GM10266 (cell line): ENCODE measurements around the gene CTXN3.

Experiments used
- DNase-seq: peaks from one replicate; pipeline ENCODE4 v3.0.0; 2012; ENCODE audit errors: extremely low spot score
- TF ChIP-seq, protein P1 (sequence below): IDR thresholded peaks from 2 replicates; pipeline ENCODE4 v1.5.1; 2012; ENCODE audit warnings: mild to moderate bottlenecking, low read depth; ENCODE audit not compliant: control insufficient read depth, insufficient read depth; ENCODE audit errors: missing control alignments

The CTXN3 gene

DNA sequence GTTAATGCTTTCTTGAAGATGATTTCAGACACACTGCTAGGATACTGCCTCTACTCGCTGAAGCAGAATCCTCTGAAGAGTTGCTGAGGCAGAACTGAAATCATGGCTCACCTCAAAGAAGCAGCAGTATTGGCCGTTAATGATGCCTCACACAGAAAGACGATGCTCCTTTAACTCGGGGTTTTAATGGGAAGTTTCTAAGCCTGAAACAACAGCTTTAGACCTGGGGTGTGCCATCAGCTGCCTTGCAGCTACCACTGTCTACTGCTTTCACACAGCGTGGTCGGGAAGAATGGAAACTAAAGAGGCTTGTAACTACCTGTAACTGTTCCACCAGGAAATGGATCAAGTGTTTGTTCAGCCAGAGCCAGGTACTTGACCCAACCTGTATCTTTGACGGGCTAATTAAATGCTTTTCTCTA, at the start of gene CTXN3:
Gene CTXN3 (plus strand): TSS at position 65 of the 422 bp plus-strand sequence. CDS start 8,440 bp downstream, outside the sequence.
- DNase-seq: no peak
- TF ChIP-seq, protein P1, sequence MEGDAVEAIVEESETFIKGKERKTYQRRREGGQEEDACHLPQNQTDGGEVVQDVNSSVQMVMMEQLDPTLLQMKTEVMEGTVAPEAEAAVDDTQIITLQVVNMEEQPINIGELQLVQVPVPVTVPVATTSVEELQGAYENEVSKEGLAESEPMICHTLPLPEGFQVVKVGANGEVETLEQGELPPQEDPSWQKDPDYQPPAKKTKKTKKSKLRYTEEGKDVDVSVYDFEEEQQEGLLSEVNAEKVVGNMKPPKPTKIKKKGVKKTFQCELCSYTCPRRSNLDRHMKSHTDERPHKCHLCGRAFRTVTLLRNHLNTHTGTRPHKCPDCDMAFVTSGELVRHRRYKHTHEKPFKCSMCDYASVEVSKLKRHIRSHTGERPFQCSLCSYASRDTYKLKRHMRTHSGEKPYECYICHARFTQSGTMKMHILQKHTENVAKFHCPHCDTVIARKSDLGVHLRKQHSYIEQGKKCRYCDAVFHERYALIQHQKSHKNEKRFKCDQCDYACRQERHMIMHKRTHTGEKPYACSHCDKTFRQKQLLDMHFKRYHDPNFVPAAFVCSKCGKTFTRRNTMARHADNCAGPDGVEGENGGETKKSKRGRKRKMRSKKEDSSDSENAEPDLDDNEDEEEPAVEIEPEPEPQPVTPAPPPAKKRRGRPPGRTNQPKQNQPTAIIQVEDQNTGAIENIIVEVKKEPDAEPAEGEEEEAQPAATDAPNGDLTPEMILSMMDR: no peak

DNA sequence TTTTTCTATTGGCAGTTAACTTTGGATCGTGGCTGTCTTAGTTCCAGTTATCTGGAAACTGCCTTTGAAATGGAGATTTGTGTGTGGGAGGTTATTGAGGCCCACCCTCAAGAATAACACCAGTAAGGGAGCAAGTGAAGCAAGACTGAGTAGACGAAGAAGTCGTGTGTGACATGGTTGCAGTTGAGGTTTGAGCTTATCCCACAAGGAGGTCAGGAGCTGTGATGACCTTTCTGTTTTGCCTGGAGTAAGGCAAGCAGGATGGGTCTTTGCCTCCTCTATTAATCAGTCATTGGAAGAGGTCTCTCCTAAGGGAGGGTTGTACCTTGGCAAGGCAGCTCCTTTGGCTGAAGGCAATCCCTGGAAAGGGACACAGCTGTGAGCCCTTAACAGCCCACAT, 49.6 kb upstream of the CTXN3 start:
- no peak for DNase-seq

GRCh38 chr5:127599847-127600246, 49.0 kb upstream of the CTXN3 start:
- DNase-seq: no peak
- TF ChIP-seq, protein P1: no peak

More for the DNA sequence above, 49.6 kb upstream of the CTXN3 start:
- TF ChIP-seq, protein P1: no peak

- DNase-seq: no peak
- TF ChIP-seq, protein P1: no peak
These were observed 47.8 kb upstream of the CTXN3 start for GRCh38 chr5:127601111-127601510.

- no peak for DNase-seq
- TF ChIP-seq, protein P1: no peak
These were observed 47.3 kb upstream of the CTXN3 start for GRCh38 chr5:127601601-127602000.

- TF ChIP-seq, protein P1: no peak
- DNase-seq: no peak
These were observed 46.4 kb upstream of the CTXN3 start for GRCh38 chr5:127602481-127602880.

- TF ChIP-seq, protein P1: no peak
- DNase-seq: no peak
These were observed 45.7 kb upstream of the CTXN3 start for GRCh38 chr5:127602896-127603844.
